Measurements from ENCODE around the gene SMARCAL1. TPM values are rescaled to one million over a fixed set of nuclear protein-coding genes. Genes with fewer than 3 reads are reported as not detected.

Gene SMARCAL1
- total RNA-seq, 3 donors from 2014 or later, result 16.4 to 20.0 (median 17.8) TPM

GRCh38 chr2:216473187-216473586 lies 60.9 kb downstream of the SMARCAL1 start:
- ATAC-seq, result no peak
- H3K4me3 ChIP-seq, result no peak overlapping the region
- no peak for DNase-seq
- no peaks in the 10 kb centered on the region for H3K9me3 ChIP-seq
- intact Hi-C loops (cut with DNase I, micrococcal nuclease), result no loop called here
- no peaks in the 10 kb centered on the region for H3K36me3 ChIP-seq (ENCODE audit: low read depth)
- no peak for TF ChIP-seq CTCF (IDR thresholded peaks at IDR 0.05)
- no peaks in the 10 kb centered on the region for H3K4me1 ChIP-seq (ENCODE audit: low read depth)

GRCh38 chr2:216474925-216475670 lies 62.8 kb downstream of the SMARCAL1 start:
- no peak for TF ChIP-seq CTCF (IDR thresholded peaks at IDR 0.05)
- Histone ChIP-seq H3K4me1 (ENCODE audit: low read depth) (no peaks in the 10 kb centered on the region), H3K9me3 (no peaks in the 10 kb centered on the region), H3K36me3 (ENCODE audit: low read depth) (no peaks in the 10 kb centered on the region), H3K4me3 (no peak overlapping the region)
- intact Hi-C loops (cut with DNase I, micrococcal nuclease), result no loop called here
- no peak for DNase-seq
- no peak for ATAC-seq

GRCh38 chr2:216475767-216476166 lies 63.5 kb downstream of the SMARCAL1 start:
- H3K9me3 ChIP-seq, result no peaks in the 10 kb centered on the region
- intact Hi-C loops (cut with DNase I, micrococcal nuclease), result no loop called here
- TF ChIP-seq CTCF (IDR thresholded peaks at IDR 0.05), result no peak
- DNase-seq (no peak), ATAC-seq (no peak)
- no peak overlapping the region for H3K4me3 ChIP-seq
- no peaks in the 10 kb centered on the region for H3K36me3 ChIP-seq (ENCODE audit: low read depth)
- H3K4me1 ChIP-seq (ENCODE audit: low read depth), result no peaks in the 10 kb centered on the region

GRCh38 chr2:216477283-216478035 lies 65.2 kb downstream of the SMARCAL1 start:
- ATAC-seq (no peak), DNase-seq (no peak)
- no peak for TF ChIP-seq CTCF (IDR thresholded peaks at IDR 0.05)
- H3K9me3 ChIP-seq, result no peaks in the 10 kb centered on the region
- intact Hi-C loops (cut with DNase I, micrococcal nuclease), result no loop called here
- no peaks in the 10 kb centered on the region for H3K4me1 ChIP-seq (ENCODE audit: low read depth)
- no peak overlapping the region for H3K4me3 ChIP-seq
- no peaks in the 10 kb centered on the region for H3K36me3 ChIP-seq (ENCODE audit: low read depth)

GRCh38 chr2:216478151-216478550 lies 65.9 kb downstream of the SMARCAL1 start:
- Histone ChIP-seq H3K9me3 (no peaks in the 10 kb centered on the region), H3K36me3 (ENCODE audit: low read depth) (no peaks in the 10 kb centered on the region), H3K4me1 (ENCODE audit: low read depth) (no peaks in the 10 kb centered on the region), H3K4me3 (no peak overlapping the region)
- intact Hi-C loops (cut with DNase I, micrococcal nuclease), result no loop called here
- no peak for TF ChIP-seq CTCF (IDR thresholded peaks at IDR 0.05)
- DNase-seq (no peak), ATAC-seq (no peak)
